Hematopoietic multipotent progenitor cell treated with erythropoietin and hydrocortisone succinate and interleukin-3 and kit ligand, for 8 days (in vitro differentiated cells): ENCODE results near the gene DPYSL4.

Source experiments
- DNase-seq: peaks from one replicate; pipeline ENCODE4 v3.0.0-alpha.2; 2015

DPYSL4 gene

GRCh38 chr10:132230557-132231210 lies 43.9 kb downstream of the DPYSL4 start:
- DNase-seq, result no peak

- no peak for DNase-seq
Observed at GRCh38 chr10:132231656-132232022, 44.9 kb downstream of the DPYSL4 start.

GRCh38 chr10:132232023-132232951 lies 45.5 kb downstream of the DPYSL4 start:
- peak; percentile 15 for DNase-seq

- DNase-seq, result no peak
Observed at GRCh38 chr10:132232981-132233380, 46.2 kb downstream of the DPYSL4 start.

- no peak for DNase-seq
Observed at GRCh38 chr10:132233501-132234085, 46.8 kb downstream of the DPYSL4 start.

- no peak for DNase-seq
Observed at GRCh38 chr10:132234860-132235259, 48.1 kb downstream of the DPYSL4 start.

GRCh38 chr10:132236161-132236560 lies 49.4 kb downstream of the DPYSL4 start:
- DNase-seq, result no peak

GRCh38 chr10:132236881-132237280 lies 50.1 kb downstream of the DPYSL4 start:
- DNase-seq, result no peak

- DNase-seq, result no peak
Observed at GRCh38 chr10:132237396-132237795, 50.6 kb downstream of the DPYSL4 start.

- no peak for DNase-seq
Observed at GRCh38 chr10:132237871-132238270, 51.1 kb downstream of the DPYSL4 start.

- DNase-seq, result no peak
Observed at GRCh38 chr10:132238371-132239125, 51.8 kb downstream of the DPYSL4 start.

GRCh38 chr10:132239126-132240031 lies 52.6 kb downstream of the DPYSL4 start:
- DNase-seq, result no peak

- DNase-seq, result no peak
Observed at GRCh38 chr10:132240156-132240555, 53.4 kb downstream of the DPYSL4 start.

GRCh38 chr10:132240581-132240980 lies 53.8 kb downstream of the DPYSL4 start:
- DNase-seq, result no peak

GRCh38 chr10:132241086-132241485 lies 54.3 kb downstream of the DPYSL4 start:
- DNase-seq, result no peak

- DNase-seq, result no peak
Observed at GRCh38 chr10:132241496-132241895, 54.7 kb downstream of the DPYSL4 start.

GRCh38 chr10:132242103-132242840 lies 55.5 kb downstream of the DPYSL4 start:
- no peak for DNase-seq

GRCh38 chr10:132243141-132243540 lies 56.4 kb downstream of the DPYSL4 start:
- no peak for DNase-seq

GRCh38 chr10:132243626-132244025 lies 56.9 kb downstream of the DPYSL4 start:
- no peak for DNase-seq

- no peak for DNase-seq
Observed at GRCh38 chr10:132245056-132245455, 58.3 kb downstream of the DPYSL4 start.

GRCh38 chr10:132246296-132246695 lies 59.5 kb downstream of the DPYSL4 start:
- no peak for DNase-seq
